Astrocyte (in vitro differentiated cells and primary cell): ENCODE measurements around the gene LDB3. TPM values are rescaled to one million over a fixed set of nuclear protein-coding genes. Genes with fewer than 3 reads are reported as not detected.
"Not testable (repeated sequence)": the region's sequence is repeated elsewhere in the genome, so short reads cannot be mapped to it uniquely, and the experiment has no call there.

Experiments used
- DNase-seq: peaks from one replicate; pipeline ENCODE4 v3.0.0-alpha.2; 2010; ENCODE audit warnings: low read depth
- FAIRE-seq: peaks from 2 replicates; lab custom pipeline; 2011; peaks lifted over from hg19 to GRCh38; lab: Jason Lieb, UNC
- H2AFZ ChIP-seq: 2 replicates; pipeline ENCODE4 v1.6.0; 2012; ENCODE audit warnings: low read depth, low read length, inconsistent platforms
- H3K27ac ChIP-seq: 2 replicates; pipeline ENCODE4 v1.5.1; 2011; ENCODE audit warnings: low read depth, low read length, inconsistent platforms
- H3K27me3 ChIP-seq: 2 replicates; pipeline ENCODE4 v1.6.0; 2011; ENCODE audit warnings: low read length, inconsistent platforms; ENCODE audit not compliant: insufficient read depth
- H3K36me3 ChIP-seq: 2 replicates; pipeline ENCODE4 v1.5.1; 2011; ENCODE audit warnings: low read length, inconsistent platforms; ENCODE audit not compliant: insufficient read depth
- H3K4me1 ChIP-seq: 2 replicates; pipeline ENCODE4 v1.5.1; 2011; ENCODE audit warnings: low read length, inconsistent platforms; ENCODE audit not compliant: insufficient read depth
- H3K4me2 ChIP-seq: 2 replicates; pipeline ENCODE4 v1.6.0; 2012; ENCODE audit warnings: low read length, inconsistent platforms
- H3K4me3 ChIP-seq: 2 replicates; pipeline ENCODE4 v1.5.1; 2011; ENCODE audit warnings: low read depth, mild to moderate bottlenecking, low read length, inconsistent platforms; ENCODE audit not compliant: insufficient read depth
- H3K79me2 ChIP-seq: 2 replicates; pipeline ENCODE4 v1.6.0; 2012; ENCODE audit warnings: mild to moderate bottlenecking, low read length, inconsistent platforms; ENCODE audit not compliant: insufficient read depth
- H3K9ac ChIP-seq: 2 replicates; pipeline ENCODE4 v1.6.0; 2012; ENCODE audit warnings: mild to moderate bottlenecking, low read length, inconsistent platforms
- H3K9me3 ChIP-seq: 2 replicates; pipeline ENCODE4 v1.5.1; 2012; ENCODE audit warnings: low read depth, mild to moderate bottlenecking, low read length, inconsistent platforms; ENCODE audit not compliant: insufficient read depth
- H4K20me1 ChIP-seq: 2 replicates; pipeline ENCODE4 v1.6.0; 2012; ENCODE audit warnings: low read length, inconsistent platforms; ENCODE audit not compliant: insufficient read depth
- H3K27ac Mint-ChIP-seq: one replicate; pipeline ENCODE4 v1.8.0; 2021; ENCODE audit warnings: mild to moderate bottlenecking, mixed read lengths; ENCODE audit not compliant: unreplicated experiment
- H3K27me3 Mint-ChIP-seq: one replicate; pipeline ENCODE4 v1.8.0; 2021; ENCODE audit warnings: low read depth, mixed read lengths; ENCODE audit not compliant: unreplicated experiment
- H3K36me3 Mint-ChIP-seq: one replicate; pipeline ENCODE4 v1.8.0; 2021; ENCODE audit warnings: low read depth, mixed read lengths; ENCODE audit not compliant: unreplicated experiment
- H3K4me1 Mint-ChIP-seq: one replicate; pipeline ENCODE4 v1.8.0; 2021; ENCODE audit warnings: low read depth, mixed read lengths; ENCODE audit not compliant: unreplicated experiment
- H3K4me3 Mint-ChIP-seq: one replicate; pipeline ENCODE4 v1.8.0; 2021; ENCODE audit warnings: mild to moderate bottlenecking, moderate library complexity, mixed read lengths; ENCODE audit not compliant: unreplicated experiment
- H3K9me3 Mint-ChIP-seq: one replicate; pipeline ENCODE4 v1.8.0; 2021; ENCODE audit warnings: mild to moderate bottlenecking, mixed read lengths; ENCODE audit not compliant: unreplicated experiment
- CTCF ChIP-seq: IDR thresholded peaks from 2 replicates; pipeline ENCODE4 v1.5.1; 2011; ENCODE audit warnings: low read depth, mild to moderate bottlenecking, inconsistent platforms, low read length, moderate library complexity; ENCODE audit not compliant: insufficient read depth
- EZH2 ChIP-seq: IDR thresholded peaks from 2 replicates; pipeline ENCODE4 v1.6.1; 2012; ENCODE audit warnings: mild to moderate bottlenecking, low read length, inconsistent platforms; ENCODE audit not compliant: insufficient read depth
- total RNA-seq: library from RNA; stranded (reverse); gene quantifications from 2 replicates; pipeline ENCODE4 v1.2.1, GENCODE V29; 2021

The LDB3 gene
- total RNA-seq, 1 donor from 2014 or later, result 3.5 TPM

DNA sequence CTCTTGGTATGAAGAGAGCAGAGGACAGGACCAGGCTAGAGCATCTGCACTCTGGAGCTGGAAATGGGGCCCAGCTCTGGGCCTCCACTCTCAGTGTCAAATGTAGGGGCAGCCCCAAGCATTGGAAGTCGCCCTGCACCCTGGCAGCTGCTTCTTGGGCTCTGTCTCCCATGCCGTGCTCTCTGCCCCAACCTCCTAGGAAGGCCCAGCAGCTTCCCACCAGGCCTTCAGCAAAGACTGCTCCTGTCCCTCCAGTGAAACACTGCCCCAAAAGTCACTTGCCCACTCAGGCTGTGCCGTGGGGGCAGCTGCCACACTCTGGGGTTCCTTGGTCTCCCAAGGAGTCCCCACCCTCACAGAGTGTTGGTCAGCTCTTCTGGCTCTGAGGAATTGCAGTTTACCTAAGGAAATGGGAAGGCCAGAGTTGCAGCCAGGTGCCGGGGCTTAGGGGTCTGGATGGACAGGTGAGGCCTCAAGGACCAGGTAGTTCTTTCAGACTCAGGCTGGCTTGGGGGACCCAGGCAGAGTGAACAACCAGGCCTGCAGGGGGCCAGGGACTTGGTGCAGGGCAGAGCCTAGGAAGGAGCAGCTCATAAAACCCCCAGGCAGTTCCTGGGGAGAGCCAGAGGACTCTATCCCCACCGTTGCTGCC lies 23.4 kb upstream of the LDB3 start:
- no peaks in the 10 kb centered on the region for H3K9me3 ChIP-seq
- FAIRE-seq, result no peak
- Mint-ChIP-seq H3K9me3 (no peaks in the 10 kb centered on the region), H3K36me3 (no peaks in the 10 kb centered on the region), H3K27ac (no peak overlapping the region), H3K4me3 (no peak overlapping the region), H3K27me3 (peaks cover 3% of the 10 kb centered on the region), H3K4me1 (peaks cover 19% of the 10 kb centered on the region)
- TF ChIP-seq CTCF, result no peak
- no peak for TF ChIP-seq EZH2
- no peaks in the 10 kb centered on the region for H3K27me3 ChIP-seq
- no peak overlapping the region for H3K27ac ChIP-seq
- H3K9ac ChIP-seq, result no peak overlapping the region
- no peak overlapping the region for H3K4me3 ChIP-seq
- no peak overlapping the region for H2AFZ ChIP-seq
- DNase-seq, result no peak
- peaks cover 6% of the 10 kb centered on the region for H3K4me1 ChIP-seq
- no peaks in the 10 kb centered on the region for H4K20me1 ChIP-seq
- H3K79me2 ChIP-seq, result no peaks in the 10 kb centered on the region
- H3K4me2 ChIP-seq, result no peak overlapping the region
- H3K36me3 ChIP-seq, result no peaks in the 10 kb centered on the region

DNA sequence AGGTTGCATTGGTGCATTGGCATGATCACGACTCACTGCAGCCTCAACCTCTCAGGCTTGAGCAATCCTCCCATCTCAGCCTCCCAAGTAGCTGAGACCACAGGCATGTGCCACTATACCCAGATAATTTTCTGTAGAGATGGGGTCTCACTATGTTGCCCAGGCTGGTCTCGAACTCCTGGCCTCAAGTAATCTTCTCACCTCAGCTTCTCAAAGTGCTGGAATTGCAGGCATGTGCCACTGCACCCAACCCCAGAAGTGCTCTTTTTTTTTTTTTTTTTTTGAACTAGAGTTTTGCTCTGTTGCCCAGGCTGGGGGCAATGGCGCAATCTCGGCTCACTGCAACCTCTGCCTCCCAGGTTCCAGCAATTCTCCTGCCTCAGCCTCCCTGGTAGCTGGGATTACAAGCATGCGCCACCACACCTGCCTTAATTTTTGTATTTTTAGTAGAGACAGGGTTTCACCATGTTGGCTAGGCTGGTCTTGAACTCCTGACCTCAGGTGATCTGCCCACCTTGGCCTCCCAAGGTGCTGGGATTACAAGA lies 22.6 kb upstream of the LDB3 start:
- H3K9ac ChIP-seq, H3K9me3 Mint-ChIP-seq, H4K20me1 ChIP-seq, H2AFZ ChIP-seq, H3K27me3 ChIP-seq, H3K4me3 Mint-ChIP-seq, FAIRE-seq, H3K9me3 ChIP-seq, H3K4me3 ChIP-seq, H3K27me3 Mint-ChIP-seq, H3K79me2 ChIP-seq, H3K27ac Mint-ChIP-seq, H3K27ac ChIP-seq, H3K4me2 ChIP-seq, H3K4me1 ChIP-seq, H3K36me3 Mint-ChIP-seq, H3K36me3 ChIP-seq, DNase-seq: not testable (repeated sequence)
- peaks cover 19% of the 10 kb centered on the region for H3K4me1 Mint-ChIP-seq

GRCh38 chr10:86646532-86646931 lies 21.8 kb upstream of the LDB3 start:
- Histone ChIP-seq H3K36me3 (no peaks in the 10 kb centered on the region), H3K9me3 (no peaks in the 10 kb centered on the region), H3K4me1 (peaks cover 6% of the 10 kb centered on the region), H4K20me1 (no peaks in the 10 kb centered on the region), H3K27ac (no peak overlapping the region), H3K9ac (no peak overlapping the region), H3K4me3 (no peak overlapping the region), H3K79me2 (no peaks in the 10 kb centered on the region), H3K4me2 (no peak overlapping the region), H3K27me3 (no peaks in the 10 kb centered on the region), H2AFZ (no peak overlapping the region)
- no peak overlapping the region for H3K4me3 Mint-ChIP-seq
- peaks cover 15% of the 10 kb centered on the region for H3K27me3 Mint-ChIP-seq
- no peak overlapping the region for H3K27ac Mint-ChIP-seq
- H3K9me3 Mint-ChIP-seq, result no peaks in the 10 kb centered on the region
- peaks cover 19% of the 10 kb centered on the region for H3K4me1 Mint-ChIP-seq
- FAIRE-seq (no peak), DNase-seq (no peak)
- no peaks in the 10 kb centered on the region for H3K36me3 Mint-ChIP-seq
- no peak for TF ChIP-seq EZH2
